K562 (cell line): ENCODE data around the gene LRRC8E. TPM values are rescaled to one million over a fixed set of nuclear protein-coding genes. Genes with fewer than 3 reads are reported as not detected.

Source experiments
- ATF4 ChIP-seq: fragments of 450-650 bp; formaldehyde crosslinking; IDR thresholded peaks from 2 replicates; pipeline ENCODE4 v1.4.0; 2022; ENCODE audit warnings: mild to moderate bottlenecking, moderate library complexity
- BHLHE40 ChIP-seq: IDR thresholded peaks from 2 replicates; pipeline ENCODE4 v1.6.1; 2011; ENCODE audit warnings: low read length, improper control_type of control experiment
- CBFB ChIP-seq: sonication (generic); formaldehyde crosslinking; IDR thresholded peaks from 2 replicates; pipeline ENCODE4 v1.4.0; 2020; ENCODE audit warnings: mild to moderate bottlenecking, missing genetic modification reagents
- E2F8 ChIP-seq: fragments of 450-650 bp; IDR thresholded peaks from 2 replicates; pipeline ENCODE4 v1.7.1; 2018; ENCODE audit warnings: mild to moderate bottlenecking, low read depth; ENCODE audit not compliant: partially characterized antibody
- ELF2 ChIP-seq: fragments of 250-450 bp; sonication (Bioruptor Pico); IDR thresholded peaks from 2 replicates; pipeline ENCODE4 v1.5.0; 2021; ENCODE audit warnings: mild to moderate bottlenecking
- KDM4B ChIP-seq, 2 experiments: fragments of 450-650 bp in 1 of 2; sonication (generic) in 1 of 2; IDR thresholded peaks; 2 replicates each; pipeline ENCODE4 v1.6.1; 2016 to 2017; ENCODE audit warnings: borderline replicate concordance in 2 of 2, antibody characterized with exemption in 1 of 2, low read depth in 1 of 2, mild to moderate bottlenecking in 1 of 2
- MLX ChIP-seq, 2 experiments: fragments of 450-650 bp in 1 of 2; sonication (generic) in 1 of 2; formaldehyde crosslinking; conservative IDR thresholded peaks; 2 replicates each; pipeline versions ENCODE4 v1.4.0 to v1.8.1; 2020 to 2022; ENCODE audit warnings: mild to moderate bottlenecking in 1 of 2, missing genetic modification reagents in 1 of 2
- NBN ChIP-seq: fragments of 450-650 bp; IDR thresholded peaks from 2 replicates; pipeline ENCODE4 v1.6.1; 2016; ENCODE audit warnings: low read depth, mild to moderate bottlenecking
- NR0B1 ChIP-seq: fragments of 450-650 bp; IDR thresholded peaks from one replicate; pipeline ENCODE4 v1.6.1; 2018; ENCODE audit warnings: mild to moderate bottlenecking, moderate library complexity; ENCODE audit not compliant: partially characterized antibody
- RB1 ChIP-seq: fragments of 450-650 bp; IDR thresholded peaks from 2 replicates; pipeline ENCODE4 v1.6.1; 2017; ENCODE audit warnings: low read depth, mild to moderate bottlenecking
- RBM34 ChIP-seq: fragments of 200-400 bp; formaldehyde crosslinking; IDR thresholded peaks from 2 replicates; pipeline ENCODE4 v1.6.1; 2018; ENCODE audit warnings: low read length, borderline replicate concordance; ENCODE audit not compliant: insufficient read depth
- SMARCB1 ChIP-seq: IDR thresholded peaks from 2 replicates; pipeline ENCODE4 v1.6.1; 2011; ENCODE audit warnings: improper control_type of control experiment, low read depth; ENCODE audit not compliant: insufficient read length
- UBTF ChIP-seq, 2 experiments: IDR thresholded peaks; 2 replicates each; pipeline ENCODE4 v1.6.1; 2012; ENCODE audit warnings: improper control_type of control experiment in 2 of 2, low read depth in 2 of 2, low read length in 2 of 2, borderline replicate concordance in 1 of 2
- USF1 ChIP-seq: sonication (generic); formaldehyde crosslinking; IDR thresholded peaks from 2 replicates; pipeline ENCODE4 v1.9.0; 2022; ENCODE audit warnings: mild to moderate bottlenecking, missing genetic modification reagents
- ZBTB9 ChIP-seq: fragments of 450-650 bp; formaldehyde crosslinking; IDR thresholded peaks from 2 replicates; pipeline ENCODE4 v1.4.0; 2020; ENCODE audit warnings: mild to moderate bottlenecking, moderate library complexity
- polyA plus RNA-seq, 8 experiments: library from polyadenylated mRNA; depleted of rRNA in 4 of 8; stranded (reverse) in 5 of 8; unstranded in 3 of 8; fragments of >200 nt; fragmentation: Nextera tagmentation in 2 of 8; fragmentation: Illumina TruSeq in 1 of 8; extraction: Ambion mirVana in 2 of 8; extraction: Trizol in 1 of 8; gene quantifications; 2 replicates each; pipeline versions ENCODE4 v1.2.1 to v1.2.3, GENCODE V29; 2011 to 2014; ENCODE audit warnings: inconsistent platforms in 1 of 8, missing spikeins in 1 of 8
- total RNA-seq, 7 experiments: library from RNA; depleted of rRNA in 6 of 7; stranded (reverse); fragments of >200 nt in 6 of 7; fragmentation: Illumina TruSeq in 2 of 7; extraction: Trizol in 2 of 7; gene quantifications; 2 replicates each; pipeline versions ENCODE4 v1.2.1 to v1.2.3, GENCODE V29; 2011 to 2021; ENCODE audit warnings: low replicate concordance in 1 of 7

The LRRC8E gene
- total and polyA plus RNA-seq, 9 of the 15 experiments (the other 6 are each of a cell fraction or from before 2014, with no cell fraction given), result 0.08 to 5.7 (median 3.5) TPM; not detected in 1

GRCh38 chr19:7944177-7944761, 56.0 kb downstream of the LRRC8E start (continued):
- no peak for TF ChIP-seq MLX (CRISPR knock-in tag; conservative IDR thresholded peaks at IDR 0.05)
- TF ChIP-seq BHLHE40, result no peak
- no peak for TF ChIP-seq NR0B1
- no peak for TF ChIP-seq ELF2
- TF ChIP-seq USF1 (CRISPR knock-in tag), result no peak
- no peak for TF ChIP-seq RBM34
- no peak for TF ChIP-seq UBTF (IDR thresholded peaks at IDR 0.05; ENCODE audit: borderline replicate concordance in 1 of 2, low read depth in 2 of 2, low read length in 2 of 2)
- no peak for TF ChIP-seq ZBTB9 (CRISPR knock-in tag)
- no peak for TF ChIP-seq SMARCB1
- TF ChIP-seq CBFB (CRISPR knock-in tag), result no peak
- 0 out of 4 replicates have a peak, but pooled peaks of 1 of the 2 experiments have one; percentile 27 for TF ChIP-seq KDM4B (IDR thresholded peaks at IDR 0.05; ENCODE audit: borderline replicate concordance in 2 of 2, low read depth in 1 of 2)
- TF ChIP-seq RB1, result no peak
- no peak for TF ChIP-seq ATF4 (CRISPR knock-in tag)
- TF ChIP-seq NBN, result 0 out of 2 replicates have a peak, but pooled peaks have one; percentile 51
- TF ChIP-seq E2F8, result no peak
